CD14-positive monocyte (primary cell): ENCODE data around the gene LRP6. TPM values are rescaled to one million over a fixed set of nuclear protein-coding genes. Genes with fewer than 3 reads are reported as not detected.

ENCODE experiments used
- DNase-seq, 3 donors: peaks; one replicate each; pipeline ENCODE4 v3.0.0-alpha.2; 2011 to 2022
- H2AFZ ChIP-seq: 2 replicates; pipeline ENCODE4 v1.6.0; 2012; ENCODE audit warnings: mild to moderate bottlenecking, low read depth, low read length, inconsistent platforms; ENCODE audit not compliant: insufficient read depth, poor library complexity, severe bottlenecking
- H3K27ac ChIP-seq, 2 donors: 1 replicate in 1 of 2; 2 replicates in 1 of 2; pipeline ENCODE4 v1.5.1; 2012 to 2013; ENCODE audit warnings: low read length in 2 of 2, control low read depth in 1 of 2, inconsistent platforms in 1 of 2, low read depth in 1 of 2, mild to moderate bottlenecking in 1 of 2
- H3K27me3 ChIP-seq, 2 donors: one replicate each; pipeline versions ENCODE4 v1.6.0 to v1.6.1; 2011 to 2013; ENCODE audit warnings: low read length in 2 of 2; ENCODE audit not compliant: control insufficient read depth in 2 of 2, insufficient read depth in 2 of 2
- H3K36me3 ChIP-seq, 2 donors: replicated peaks in 1 of 2; 1 replicate in 1 of 2; 2 replicates in 1 of 2; pipeline versions ENCODE4 v1.5.1 to v1.6.1; 2012 to 2013; ENCODE audit warnings: low read length in 2 of 2, control low read depth in 1 of 2, inconsistent platforms in 1 of 2, mild to moderate bottlenecking in 1 of 2; ENCODE audit not compliant: insufficient read depth in 2 of 2, control insufficient read depth in 1 of 2
- H3K4me1 ChIP-seq, 2 donors: 1 replicate in 1 of 2; 2 replicates in 1 of 2; pipeline versions ENCODE4 v1.5.1 to v1.6.1; 2012 to 2013; ENCODE audit warnings: low read length in 2 of 2, control low read depth in 1 of 2, inconsistent platforms in 1 of 2, mild to moderate bottlenecking in 1 of 2, moderate library complexity in 1 of 2; ENCODE audit not compliant: insufficient read depth in 2 of 2, control insufficient read depth in 1 of 2
- H3K4me2 ChIP-seq: replicated peaks from 2 replicates; pipeline ENCODE3; 2012; ENCODE audit warnings: low read length, moderate library complexity, mild to moderate bottlenecking; ENCODE audit not compliant: poor library complexity, severe bottlenecking; ENCODE audit errors: extremely low read depth
- H3K4me3 ChIP-seq, 3 experiments: fragments of 200-600 bp in 1 of 3; sonication (generic) in 1 of 3; replicated peaks in 1 of 3; 1 replicate in 2 of 3; 2 replicates in 1 of 3; pipeline ENCODE4 v1.5.1; 2011 to 2013; ENCODE audit warnings: low read length in 3 of 3, mild to moderate bottlenecking in 3 of 3, control low read depth in 2 of 3, low read depth in 2 of 3, inconsistent platforms in 1 of 3, moderate library complexity in 1 of 3
- H3K79me2 ChIP-seq: 2 replicates; pipeline ENCODE4 v1.6.0; 2012; ENCODE audit warnings: mild to moderate bottlenecking, control low read depth, inconsistent platforms, low read length, moderate library complexity; ENCODE audit not compliant: insufficient read depth
- H3K9ac ChIP-seq: 2 replicates; pipeline ENCODE4 v1.6.0; 2017; ENCODE audit warnings: low read length, mild to moderate bottlenecking; ENCODE audit not compliant: insufficient read depth, poor library complexity, severe bottlenecking
- H3K9me3 ChIP-seq, 2 donors: replicated peaks in 1 of 2; 1 replicate in 1 of 2; 2 replicates in 1 of 2; pipeline versions ENCODE4 v1.5.1 to v1.6.1; 2012 to 2013; ENCODE audit warnings: low read length in 2 of 2, control low read depth in 1 of 2; ENCODE audit not compliant: control insufficient read depth in 1 of 2, insufficient read depth in 1 of 2
- H4K20me1 ChIP-seq: 2 replicates; pipeline ENCODE4 v1.6.0; 2012; ENCODE audit warnings: mild to moderate bottlenecking, low read length, control low read depth, moderate library complexity; ENCODE audit not compliant: insufficient read depth
- H3K27ac Mint-ChIP-seq, 7 donors: one replicate each; pipeline ENCODE4 v1.8.0; 2020; ENCODE audit warnings: mild to moderate bottlenecking in 7 of 7, mixed read lengths in 7 of 7, moderate library complexity in 6 of 7, inconsistent platforms in 2 of 7
- H3K27me3 Mint-ChIP-seq, 3 donors: one replicate each; pipeline ENCODE4 v1.8.0; 2021 to 2022; ENCODE audit warnings: low read depth in 3 of 3, mild to moderate bottlenecking in 3 of 3, mixed read lengths in 3 of 3, moderate library complexity in 3 of 3, inconsistent platforms in 1 of 3
- H3K36me3 Mint-ChIP-seq, 2 donors: one replicate each; pipeline ENCODE4 v1.8.0; 2020; ENCODE audit warnings: mixed read lengths in 2 of 2, inconsistent platforms in 1 of 2, mild to moderate bottlenecking in 1 of 2
- H3K4me1 Mint-ChIP-seq: one replicate; pipeline ENCODE4 v1.8.0; 2020; ENCODE audit warnings: mild to moderate bottlenecking, mixed read lengths
- H3K4me3 Mint-ChIP-seq, 2 donors: one replicate each; pipeline ENCODE4 v1.8.0; 2020; ENCODE audit warnings: mild to moderate bottlenecking in 2 of 2, mixed read lengths in 2 of 2, moderate library complexity in 1 of 2
- H3K9me3 Mint-ChIP-seq, 7 donors: one replicate each; pipeline ENCODE4 v1.8.0; 2020 to 2022; ENCODE audit warnings: mixed read lengths in 7 of 7, mild to moderate bottlenecking in 6 of 7, moderate library complexity in 6 of 7, inconsistent platforms in 2 of 7
- WGBS: methylation state at CpG from one replicate; pipeline ENCODE4 v1.1.5; 2013; ENCODE audit warnings: missing lambda C conversion rate; ENCODE audit not compliant: insufficient coverage; 5-methylcytosine and 5-hydroxymethylcytosine counted together
- intact Hi-C, 2 donors: fragments of 100-400 bp; cut with micrococcal nuclease; formaldehyde crosslinking; loops; one replicate each; pipeline versions ENCODE4 v1.15.0 to v1.15.1; 2023
- polyA plus RNA-seq, 3 donors: library from polyadenylated mRNA; depleted of rRNA in 1 of 3; unstranded in 2 of 3; stranded (reverse) in 1 of 3; fragments of 300-500 nt in 2 of 3; fragments of >200 nt in 1 of 3; fragmentation: Illumina TruSeq in 2 of 3; gene quantifications; 1 replicate in 2 of 3; 2 replicates in 1 of 3; pipeline ENCODE4 v1.2.3, GENCODE V29; 2012 to 2021
- TF ChIP-seq, protein P1 (sequence below): fragments of 200-600 bp; IDR thresholded peaks from one replicate; pipeline ENCODE4 v1.8.0; 2022; ENCODE audit warnings: antibody characterized with exemption, mild to moderate bottlenecking

The LRP6 gene
- polyA plus RNA-seq, 3 donors: 0.08 TPM; not detected in 2

DNA sequence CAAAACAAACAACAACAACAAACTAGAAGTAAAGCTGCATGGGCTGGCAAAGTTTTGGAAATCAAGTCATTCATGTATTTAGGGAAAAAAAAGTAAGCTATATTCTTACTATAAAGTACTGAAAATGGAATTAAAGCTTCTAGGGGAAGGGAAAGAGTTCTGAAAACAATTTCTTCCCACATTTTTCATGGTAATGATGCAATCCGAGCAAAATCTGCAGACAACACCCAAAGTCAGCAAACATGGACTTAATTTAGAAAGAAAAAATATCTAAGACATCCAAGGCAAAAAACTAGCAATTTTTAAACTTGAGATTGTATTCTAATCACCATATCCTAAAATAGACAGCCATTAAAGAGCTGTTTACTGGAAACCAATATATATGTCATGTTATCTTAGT, 86.3 kb downstream of the LRP6 start:
- H3K4me3 Mint-ChIP-seq: no peak overlapping the region
- intact Hi-C loops: no loop called here
- Histone ChIP-seq H3K9me3 (no peaks in the 10 kb centered on the region), H3K4me1 (no peaks in the 10 kb centered on the region), H3K36me3 (no peaks in the 10 kb centered on the region), H3K4me3 (no peak overlapping the region), H2AFZ (no peak overlapping the region), H3K79me2 (no peaks in the 10 kb centered on the region), H3K27me3 (peaks cover 0 to 2% of the 10 kb centered on the region in 2 donors), H3K27ac (no peak overlapping the region), H4K20me1 (no peaks in the 10 kb centered on the region), H3K4me2 (no peak overlapping the region), H3K9ac (no peak overlapping the region)
- WGBS: no CpG with 5 or more reads among the region's 1 CpG
- TF ChIP-seq, protein P1, sequence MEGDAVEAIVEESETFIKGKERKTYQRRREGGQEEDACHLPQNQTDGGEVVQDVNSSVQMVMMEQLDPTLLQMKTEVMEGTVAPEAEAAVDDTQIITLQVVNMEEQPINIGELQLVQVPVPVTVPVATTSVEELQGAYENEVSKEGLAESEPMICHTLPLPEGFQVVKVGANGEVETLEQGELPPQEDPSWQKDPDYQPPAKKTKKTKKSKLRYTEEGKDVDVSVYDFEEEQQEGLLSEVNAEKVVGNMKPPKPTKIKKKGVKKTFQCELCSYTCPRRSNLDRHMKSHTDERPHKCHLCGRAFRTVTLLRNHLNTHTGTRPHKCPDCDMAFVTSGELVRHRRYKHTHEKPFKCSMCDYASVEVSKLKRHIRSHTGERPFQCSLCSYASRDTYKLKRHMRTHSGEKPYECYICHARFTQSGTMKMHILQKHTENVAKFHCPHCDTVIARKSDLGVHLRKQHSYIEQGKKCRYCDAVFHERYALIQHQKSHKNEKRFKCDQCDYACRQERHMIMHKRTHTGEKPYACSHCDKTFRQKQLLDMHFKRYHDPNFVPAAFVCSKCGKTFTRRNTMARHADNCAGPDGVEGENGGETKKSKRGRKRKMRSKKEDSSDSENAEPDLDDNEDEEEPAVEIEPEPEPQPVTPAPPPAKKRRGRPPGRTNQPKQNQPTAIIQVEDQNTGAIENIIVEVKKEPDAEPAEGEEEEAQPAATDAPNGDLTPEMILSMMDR: no peak
- H3K27ac Mint-ChIP-seq: no peak overlapping the region
- H3K4me1 Mint-ChIP-seq: no peaks in the 10 kb centered on the region
- H3K27me3 Mint-ChIP-seq: peaks cover 0 to 7% (median 3%) of the 10 kb centered on the region in 3 donors
- no peak for DNase-seq
- peaks cover 0 to 2% (median 0%) of the 10 kb centered on the region in 7 donors for H3K9me3 Mint-ChIP-seq
- H3K36me3 Mint-ChIP-seq: no peaks in the 10 kb centered on the region

DNA sequence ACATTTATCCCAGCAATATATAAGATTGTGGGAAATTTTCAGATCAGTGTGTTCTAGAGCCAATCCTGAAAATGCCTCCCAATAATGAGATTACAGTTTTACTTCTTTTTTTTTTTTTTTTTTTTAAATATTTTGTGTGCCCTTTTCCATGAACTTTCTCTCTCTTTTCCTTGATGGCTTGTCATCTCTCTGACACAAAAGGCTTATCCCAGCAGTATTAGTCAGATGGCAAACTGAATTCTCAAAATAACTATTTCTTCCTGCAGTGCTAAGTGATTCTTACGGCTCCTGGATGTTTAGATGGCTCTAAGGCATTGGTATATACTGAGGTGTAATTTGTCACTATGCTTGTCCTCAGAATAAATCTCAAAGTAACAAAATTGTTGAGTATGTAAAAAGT, 86.7 kb downstream of the LRP6 start:
- WGBS: no CpG with 5 or more reads among the region's 1 CpG
- H3K36me3 Mint-ChIP-seq: no peaks in the 10 kb centered on the region
- intact Hi-C loops: no loop called here

More for the DNA sequence above, 86.7 kb downstream of the LRP6 start:
- H3K36me3 ChIP-seq: no peaks in the 10 kb centered on the region
- H3K9me3 ChIP-seq: no peaks in the 10 kb centered on the region
- peaks cover 0 to 7% (median 3%) of the 10 kb centered on the region in 3 donors for H3K27me3 Mint-ChIP-seq
- DNase-seq: no peak
- TF ChIP-seq, protein P1: no peak
- no peak overlapping the region for H3K27ac Mint-ChIP-seq
- H2AFZ ChIP-seq: no peak overlapping the region
- H3K9ac ChIP-seq: no peak overlapping the region
- H3K4me1 ChIP-seq: no peaks in the 10 kb centered on the region
- H3K4me1 Mint-ChIP-seq: no peaks in the 10 kb centered on the region
- H3K4me3 Mint-ChIP-seq: no peak overlapping the region
- H3K4me3 ChIP-seq: no peak overlapping the region
- peaks cover 0 to 2% of the 10 kb centered on the region in 2 donors for H3K27me3 ChIP-seq
- H3K79me2 ChIP-seq: no peaks in the 10 kb centered on the region
- peaks cover 0 to 2% (median 0%) of the 10 kb centered on the region in 7 donors for H3K9me3 Mint-ChIP-seq
- H4K20me1 ChIP-seq: no peaks in the 10 kb centered on the region
- no peak overlapping the region for H3K4me2 ChIP-seq
- H3K27ac ChIP-seq: no peak overlapping the region
